HG03139 (cell line): ENCODE measurements around the gene GADD45A.

ENCODE experiments used
- ATAC-seq: cut with Tn5 transposase; IDR thresholded peaks from one replicate; pipeline ENCODE4 v1.9.1; 2021; ENCODE audit not compliant: unreplicated experiment

Gene GADD45A

GRCh38 chr1:67688526-67689219, 3.7 kb downstream of the GADD45A start:
- ATAC-seq = no peak

- ATAC-seq = no peak
These were observed 4.4 kb downstream of the GADD45A start for GRCh38 chr1:67689267-67690017.

- no peak for ATAC-seq
These were observed 5.0 kb downstream of the GADD45A start for GRCh38 chr1:67690018-67690363.

- no peak for ATAC-seq
These were observed 5.4 kb downstream of the GADD45A start for GRCh38 chr1:67690411-67690810.

- no peak for ATAC-seq
These were observed 6.7 kb downstream of the GADD45A start for GRCh38 chr1:67691712-67692111.

GRCh38 chr1:67695963-67696362, 11.0 kb downstream of the GADD45A start:
- ATAC-seq = no peak

GRCh38 chr1:67696708-67697107, 11.7 kb downstream of the GADD45A start:
- no peak for ATAC-seq

- no peak for ATAC-seq
These were observed 15.2 kb downstream of the GADD45A start for GRCh38 chr1:67700220-67700619.

GRCh38 chr1:67700692-67701410, 15.8 kb downstream of the GADD45A start:
- ATAC-seq = no peak

GRCh38 chr1:67701876-67702275, 16.9 kb downstream of the GADD45A start:
- ATAC-seq = no peak

GRCh38 chr1:67704351-67704750, 19.4 kb downstream of the GADD45A start:
- ATAC-seq = no peak

- no peak for ATAC-seq
These were observed 20.9 kb downstream of the GADD45A start for GRCh38 chr1:67705735-67706453.

- no peak for ATAC-seq
These were observed 23.6 kb downstream of the GADD45A start for GRCh38 chr1:67708606-67709005.

- ATAC-seq = no peak
These were observed 25.4 kb downstream of the GADD45A start for GRCh38 chr1:67710417-67710816.

GRCh38 chr1:67711158-67711854, 26.3 kb downstream of the GADD45A start:
- no peak for ATAC-seq

- no peak for ATAC-seq
These were observed 26.8 kb downstream of the GADD45A start for GRCh38 chr1:67711855-67712212.

- ATAC-seq = no peak
These were observed 28.3 kb downstream of the GADD45A start for GRCh38 chr1:67713057-67713846.

GRCh38 chr1:67715819-67716218, 30.8 kb downstream of the GADD45A start:
- no peak for ATAC-seq

- no peak for ATAC-seq
These were observed 31.8 kb downstream of the GADD45A start for GRCh38 chr1:67716800-67717199.

- no peak for ATAC-seq
These were observed 32.9 kb downstream of the GADD45A start for GRCh38 chr1:67717876-67718275.
